Measurements from ENCODE around the gene LCMT1.
A peak's percentile ranks its signal among the peaks of the same experiment; 100 is the strongest.

The LCMT1 gene

GRCh38 chr16:25080420-25081131 lies 31.0 kb upstream of the LCMT1 start:
- Histone ChIP-seq H3K27me3 (ENCODE audit: control insufficient read depth, insufficient read depth, low read length) (no peaks in the 10 kb centered on the region), H3K9ac (ENCODE audit: low read depth, low read length) (no peak overlapping the region), H3K4me2 (ENCODE audit: low read length) (no peak overlapping the region), H3K4me1 (ENCODE audit: control insufficient read depth, insufficient read depth, low read length) (no peaks in the 10 kb centered on the region), H3K9me3 (replicated peaks; ENCODE audit: low read length) (no peaks in the 10 kb centered on the region), H3K36me3 (ENCODE audit: insufficient read depth, low read length) (no peaks in the 10 kb centered on the region), H3K4me3 (ENCODE audit: low read length) (no peak overlapping the region)

GRCh38 chr16:25081702-25082101 lies 29.8 kb upstream of the LCMT1 start:
- no peaks in the 10 kb centered on the region for H3K9me3 ChIP-seq (replicated peaks; ENCODE audit: low read length)
- H3K36me3 ChIP-seq (ENCODE audit: insufficient read depth, low read length), result no peaks in the 10 kb centered on the region
- H3K4me1 ChIP-seq (ENCODE audit: control insufficient read depth, insufficient read depth, low read length), result no peaks in the 10 kb centered on the region
- no peak overlapping the region for H3K4me2 ChIP-seq (ENCODE audit: low read length)
- no peak overlapping the region for H3K4me3 ChIP-seq (ENCODE audit: low read length)
- H3K27me3 ChIP-seq (ENCODE audit: control insufficient read depth, insufficient read depth, low read length), result no peaks in the 10 kb centered on the region
- H3K9ac ChIP-seq (ENCODE audit: low read depth, low read length), result no peak overlapping the region

DNA sequence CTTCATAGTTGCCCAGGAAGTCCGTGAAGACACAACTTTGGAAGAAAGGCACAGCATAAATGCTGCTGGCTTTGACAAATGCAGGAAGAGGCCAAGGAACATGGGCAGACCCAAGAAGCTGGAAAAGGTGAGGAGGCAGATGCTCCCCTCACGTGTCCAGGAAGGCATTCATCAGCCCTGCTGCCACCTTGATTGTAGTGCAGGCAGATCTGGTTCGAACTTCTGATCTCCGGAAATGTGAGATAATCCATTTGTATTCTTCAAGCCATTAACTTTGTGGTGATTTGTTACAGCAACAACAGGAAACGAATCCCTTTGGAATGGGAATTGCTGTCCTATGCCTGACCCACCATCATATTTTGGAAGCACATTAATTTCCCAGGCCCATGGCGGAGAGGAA lies 28.5 kb upstream of the LCMT1 start:
- no peak overlapping the region for H3K4me2 ChIP-seq (ENCODE audit: low read length)
- H3K27me3 ChIP-seq (ENCODE audit: control insufficient read depth, insufficient read depth, low read length), result no peaks in the 10 kb centered on the region
- H3K4me1 ChIP-seq (ENCODE audit: control insufficient read depth, insufficient read depth, low read length), result peaks cover 10% of the 10 kb centered on the region
- H3K36me3 ChIP-seq (ENCODE audit: insufficient read depth, low read length), result no peaks in the 10 kb centered on the region
- no peak overlapping the region for H3K4me3 ChIP-seq (ENCODE audit: low read length)
- H3K9ac ChIP-seq (ENCODE audit: low read depth, low read length), result no peak overlapping the region
- H3K9me3 ChIP-seq (replicated peaks; ENCODE audit: low read length), result no peaks in the 10 kb centered on the region

DNA sequence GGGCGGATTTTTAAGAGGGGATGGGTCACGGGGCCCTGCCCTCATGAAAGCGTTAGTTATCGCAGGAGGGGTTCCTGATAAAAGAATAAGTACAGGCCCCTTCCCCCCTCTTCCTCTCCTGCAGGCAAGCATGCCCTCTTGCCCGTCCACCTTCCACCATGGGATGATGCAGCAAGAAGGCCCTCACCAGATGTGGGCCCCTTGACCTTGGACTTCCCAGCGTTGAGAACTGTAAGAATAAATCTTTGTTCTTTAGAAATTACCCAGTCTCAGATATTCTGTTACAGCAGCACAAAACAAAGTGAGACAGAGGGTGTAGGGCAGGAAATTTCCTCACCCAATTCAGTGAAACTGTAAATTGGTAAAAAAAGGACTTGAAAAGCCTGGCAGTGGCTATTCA lies 27.8 kb upstream of the LCMT1 start:
- no peaks in the 10 kb centered on the region for H3K27me3 ChIP-seq (ENCODE audit: control insufficient read depth, insufficient read depth, low read length)
- no peak overlapping the region for H3K4me2 ChIP-seq (ENCODE audit: low read length)
- no peaks in the 10 kb centered on the region for H3K36me3 ChIP-seq (ENCODE audit: insufficient read depth, low read length)
- peaks cover 12% of the 10 kb centered on the region for H3K4me1 ChIP-seq (ENCODE audit: control insufficient read depth, insufficient read depth, low read length)
- H3K4me3 ChIP-seq (ENCODE audit: low read length), result no peak overlapping the region
- no peaks in the 10 kb centered on the region for H3K9me3 ChIP-seq (replicated peaks; ENCODE audit: low read length)
- H3K9ac ChIP-seq (ENCODE audit: low read depth, low read length), result no peak overlapping the region

DNA sequence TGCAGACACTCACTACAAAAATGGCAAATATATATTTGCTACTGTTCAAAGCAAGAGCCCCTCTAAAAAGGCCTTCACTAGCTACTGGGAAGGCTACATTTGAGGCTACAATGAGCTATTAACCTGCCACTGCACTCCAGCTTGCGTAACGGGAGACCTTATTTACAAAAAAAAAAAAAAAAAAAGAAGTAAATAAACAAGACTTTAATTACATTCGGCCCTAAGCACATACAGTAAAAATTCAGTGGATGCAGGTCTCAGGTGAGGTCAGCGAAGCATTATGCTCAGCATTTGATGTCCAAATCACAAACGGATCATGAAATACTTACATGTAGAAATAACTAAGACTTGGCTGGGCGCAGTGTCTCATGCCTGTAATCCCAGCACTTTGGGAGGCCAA lies 26.7 kb upstream of the LCMT1 start:
- Histone ChIP-seq H3K4me3 (ENCODE audit: low read length) (no peak overlapping the region), H3K4me1 (ENCODE audit: control insufficient read depth, insufficient read depth, low read length) (peaks cover 12% of the 10 kb centered on the region), H3K36me3 (ENCODE audit: insufficient read depth, low read length) (no peaks in the 10 kb centered on the region), H3K9me3 (replicated peaks; ENCODE audit: low read length) (no peaks in the 10 kb centered on the region), H3K9ac (ENCODE audit: low read depth, low read length) (no peak overlapping the region), H3K27me3 (ENCODE audit: control insufficient read depth, insufficient read depth, low read length) (no peaks in the 10 kb centered on the region), H3K4me2 (ENCODE audit: low read length) (no peak overlapping the region)

GRCh38 chr16:25087761-25088160 lies 23.8 kb upstream of the LCMT1 start:
- peaks cover 12% of the 10 kb centered on the region for H3K4me1 ChIP-seq (ENCODE audit: control insufficient read depth, insufficient read depth, low read length)
- H3K4me3 ChIP-seq (ENCODE audit: low read length), result no peak overlapping the region
- H3K4me2 ChIP-seq (ENCODE audit: low read length), result peak overlapping the region; percentile 11
- no peaks in the 10 kb centered on the region for H3K9me3 ChIP-seq (replicated peaks; ENCODE audit: low read length)
- no peaks in the 10 kb centered on the region for H3K36me3 ChIP-seq (ENCODE audit: insufficient read depth, low read length)
- H3K27me3 ChIP-seq (ENCODE audit: control insufficient read depth, insufficient read depth, low read length), result no peaks in the 10 kb centered on the region
- H3K9ac ChIP-seq (ENCODE audit: low read depth, low read length), result no peak overlapping the region

DNA sequence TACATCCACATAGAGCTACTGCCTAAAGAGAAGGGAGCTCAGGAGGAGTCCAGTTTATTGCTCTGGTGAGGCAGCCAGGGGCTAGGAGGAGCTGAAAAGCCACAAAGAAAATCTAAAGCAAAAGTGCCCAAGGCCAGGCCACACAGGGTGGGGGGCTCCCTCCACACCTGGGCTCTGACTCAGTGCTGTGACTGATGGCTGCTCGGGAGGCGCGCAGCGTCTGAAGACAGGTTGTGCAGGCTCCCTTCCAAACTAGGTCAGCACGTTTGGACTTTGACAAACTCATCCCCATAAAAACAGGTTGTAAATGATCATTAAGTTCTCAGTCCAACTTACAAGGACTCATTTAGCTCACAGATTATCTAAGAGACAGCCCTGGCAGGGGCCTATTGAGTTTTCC lies 22.2 kb upstream of the LCMT1 start:
- peaks cover 16% of the 10 kb centered on the region for H3K4me1 ChIP-seq (ENCODE audit: control insufficient read depth, insufficient read depth, low read length)
- H3K36me3 ChIP-seq (ENCODE audit: insufficient read depth, low read length), result no peaks in the 10 kb centered on the region
- no peaks in the 10 kb centered on the region for H3K27me3 ChIP-seq (ENCODE audit: control insufficient read depth, insufficient read depth, low read length)
- no peak overlapping the region for H3K4me2 ChIP-seq (ENCODE audit: low read length)
- H3K9ac ChIP-seq (ENCODE audit: low read depth, low read length), result no peak overlapping the region
- no peaks in the 10 kb centered on the region for H3K9me3 ChIP-seq (replicated peaks; ENCODE audit: low read length)
- H3K4me3 ChIP-seq (ENCODE audit: low read length), result no peak overlapping the region

- H3K27me3 ChIP-seq (ENCODE audit: control insufficient read depth, insufficient read depth, low read length), result peaks cover 2% of the 10 kb centered on the region
- no peak overlapping the region for H3K4me3 ChIP-seq (ENCODE audit: low read length)
- no peak overlapping the region for H3K9ac ChIP-seq (ENCODE audit: low read depth, low read length)
These were observed 19.1 kb upstream of the LCMT1 start for GRCh38 chr16:25092441-25092840.

GRCh38 chr16:25093208-25094061 lies 18.1 kb upstream of the LCMT1 start:
- H3K9me3 ChIP-seq (replicated peaks; ENCODE audit: low read length), result no peaks in the 10 kb centered on the region
- H3K4me2 ChIP-seq (ENCODE audit: low read length), result no peak overlapping the region
- no peak overlapping the region for H3K9ac ChIP-seq (ENCODE audit: low read depth, low read length)
- H3K27me3 ChIP-seq (ENCODE audit: control insufficient read depth, insufficient read depth, low read length), result peaks cover 2% of the 10 kb centered on the region
- no peaks in the 10 kb centered on the region for H3K36me3 ChIP-seq (ENCODE audit: insufficient read depth, low read length)
- H3K4me3 ChIP-seq (ENCODE audit: low read length), result no peak overlapping the region
- peaks cover 19% of the 10 kb centered on the region for H3K4me1 ChIP-seq (ENCODE audit: control insufficient read depth, insufficient read depth, low read length)

More at GRCh38 chr16:25092441-25092840, 19.1 kb upstream of the LCMT1 start:
- no peaks in the 10 kb centered on the region for H3K36me3 ChIP-seq (ENCODE audit: insufficient read depth, low read length)
- H3K4me2 ChIP-seq (ENCODE audit: low read length), result no peak overlapping the region
- H3K9me3 ChIP-seq (replicated peaks; ENCODE audit: low read length), result no peaks in the 10 kb centered on the region
- peaks cover 25% of the 10 kb centered on the region for H3K4me1 ChIP-seq (ENCODE audit: control insufficient read depth, insufficient read depth, low read length)

GRCh38 chr16:25094596-25094995 lies 16.9 kb upstream of the LCMT1 start:
- no peak overlapping the region for H3K9ac ChIP-seq (ENCODE audit: low read depth, low read length)
- peaks cover 19% of the 10 kb centered on the region for H3K4me1 ChIP-seq (ENCODE audit: control insufficient read depth, insufficient read depth, low read length)
- H3K27me3 ChIP-seq (ENCODE audit: control insufficient read depth, insufficient read depth, low read length), result peaks cover 2% of the 10 kb centered on the region
- no peak overlapping the region for H3K4me3 ChIP-seq (ENCODE audit: low read length)
- H3K36me3 ChIP-seq (ENCODE audit: insufficient read depth, low read length), result no peaks in the 10 kb centered on the region
- H3K9me3 ChIP-seq (replicated peaks; ENCODE audit: low read length), result no peaks in the 10 kb centered on the region
- no peak overlapping the region for H3K4me2 ChIP-seq (ENCODE audit: low read length)

GRCh38 chr16:25095636-25096035 lies 15.9 kb upstream of the LCMT1 start:
- H3K4me3 ChIP-seq (ENCODE audit: low read length), result no peak overlapping the region
- no peaks in the 10 kb centered on the region for H3K36me3 ChIP-seq (ENCODE audit: insufficient read depth, low read length)
- H3K27me3 ChIP-seq (ENCODE audit: control insufficient read depth, insufficient read depth, low read length), result peaks cover 2% of the 10 kb centered on the region
- H3K4me1 ChIP-seq (ENCODE audit: control insufficient read depth, insufficient read depth, low read length), result peaks cover 19% of the 10 kb centered on the region
- no peak overlapping the region for H3K9ac ChIP-seq (ENCODE audit: low read depth, low read length)
- no peaks in the 10 kb centered on the region for H3K9me3 ChIP-seq (replicated peaks; ENCODE audit: low read length)
- H3K4me2 ChIP-seq (ENCODE audit: low read length), result no peak overlapping the region
